Stomach (tissue), 4 donors: ENCODE measurements around the gene ZNF182.

Source experiments
- CTCF ChIP-seq, 7 experiments: fragments of 450-650 bp in 4 of 7; fragments of 200-600 bp in 3 of 7; sonication (generic) in 3 of 7; IDR thresholded peaks; one replicate each; pipeline ENCODE4 v1.5.1; 2016 to 2019; ENCODE audit warnings: antibody characterized with exemption in 7 of 7, control low read depth in 2 of 7, mild to moderate bottlenecking in 1 of 7
- POLR2AphosphoS5 ChIP-seq, 3 donors: sonication (generic); formaldehyde crosslinking; IDR thresholded peaks; one replicate each; pipeline ENCODE4 v1.6.1; 2016; ENCODE audit warnings: antibody characterized with exemption in 3 of 3

GRCh38 chrX:48002929-48003328 is 860 bp downstream of the ZNF182 start:
- TF ChIP-seq POLR2AphosphoS5 (IDR thresholded peaks at IDR 0.05) (no peak), CTCF (IDR thresholded peaks at IDR 0.05) (no peak)
